ENCODE data around the gene ALDH1A2. TPM values are rescaled to one million over a fixed set of nuclear protein-coding genes. Genes with fewer than 3 reads are reported as not detected.

ALDH1A2 gene
- total RNA-seq, 1 donor from 2014 or later = 34.5 TPM

DNA sequence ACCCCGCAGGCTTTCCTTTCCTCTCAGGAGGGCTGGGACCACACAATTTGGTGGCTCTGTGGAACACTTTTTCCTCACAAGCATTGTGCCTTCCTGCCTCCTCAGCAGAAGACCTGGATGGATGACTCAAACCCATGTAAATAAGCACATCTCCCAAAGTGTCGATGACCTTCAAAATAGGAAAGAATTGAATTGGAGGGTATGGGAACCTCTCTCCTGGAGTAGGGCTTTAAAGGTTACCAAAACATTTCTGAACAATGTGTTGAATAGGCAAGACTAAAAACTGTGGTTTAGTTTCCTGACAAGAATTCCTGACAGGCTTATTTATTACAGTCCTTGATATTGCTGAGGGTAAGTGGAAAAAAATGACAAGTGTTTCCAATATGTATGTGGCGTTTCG, 118.2 kb downstream of the ALDH1A2 start:
- DNase-seq (ENCODE audit: low read depth in 2 of 2) = peak in 1 of 2 donors; percentile 26

- no peak for DNase-seq (ENCODE audit: low read depth in 2 of 2)
These were observed 118.9 kb downstream of the ALDH1A2 start for GRCh38 chr15:57946491-57947048.

DNA sequence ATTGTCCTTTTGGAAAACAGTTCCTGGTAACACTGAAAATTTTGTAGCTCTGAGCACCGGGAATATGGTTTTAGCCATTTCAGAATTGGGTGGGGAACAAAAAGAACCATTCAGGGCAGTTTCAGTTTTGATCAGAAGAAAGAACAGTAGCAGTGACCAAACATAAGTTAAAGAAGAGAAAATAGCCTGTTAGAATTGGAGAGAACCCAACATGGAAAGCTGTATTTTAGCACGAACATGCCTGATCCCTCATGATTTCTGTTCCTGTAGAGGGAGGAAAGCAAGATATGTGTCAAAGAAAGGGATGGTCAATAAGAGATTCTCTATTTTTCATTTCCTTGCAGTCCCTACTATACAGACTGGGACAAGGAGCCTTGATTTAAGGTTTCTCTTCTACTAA, 119.9 kb downstream of the ALDH1A2 start:
- DNase-seq (ENCODE audit: low read depth in 2 of 2) = no peak

DNA sequence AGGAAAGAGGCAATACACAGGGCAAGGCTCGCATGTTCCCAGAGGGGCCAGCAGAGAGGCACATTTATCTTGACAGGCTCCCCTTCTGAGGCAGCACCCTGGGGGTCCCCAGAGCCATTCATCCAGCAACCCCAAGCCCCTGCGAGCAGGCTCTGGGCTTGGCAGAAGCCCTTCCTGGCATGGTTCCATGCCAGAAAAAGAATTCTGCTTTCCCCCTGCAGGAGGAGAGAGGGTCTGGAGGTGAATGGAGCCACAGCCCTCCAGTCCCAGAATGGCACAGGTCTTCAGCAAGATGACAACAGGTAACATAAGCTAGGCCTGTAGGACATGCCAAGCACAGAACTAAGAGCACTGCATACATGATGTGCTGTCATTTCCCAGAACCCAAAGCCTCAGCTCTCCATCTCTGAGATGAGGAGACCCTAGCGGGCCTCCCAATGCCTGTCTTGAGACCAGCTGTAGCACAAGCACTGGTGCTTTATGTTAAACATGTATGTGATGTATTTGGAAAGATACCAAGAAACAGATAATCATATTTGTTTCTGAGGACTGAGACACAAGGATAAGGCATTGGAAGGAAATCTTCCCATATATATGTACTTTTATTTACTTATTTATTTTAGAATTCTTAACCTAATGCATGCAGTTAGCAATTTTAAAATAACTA, 121.6 kb downstream of the ALDH1A2 start:
- DNase-seq (ENCODE audit: low read depth in 2 of 2) = no peak

GRCh38 chr15:57943171-57943570, 122.3 kb downstream of the ALDH1A2 start:
- DNase-seq (ENCODE audit: low read depth in 2 of 2) = no peak

- no peak for DNase-seq (ENCODE audit: low read depth in 2 of 2)
These were observed 123.7 kb downstream of the ALDH1A2 start for GRCh38 chr15:57941816-57942215.

DNA sequence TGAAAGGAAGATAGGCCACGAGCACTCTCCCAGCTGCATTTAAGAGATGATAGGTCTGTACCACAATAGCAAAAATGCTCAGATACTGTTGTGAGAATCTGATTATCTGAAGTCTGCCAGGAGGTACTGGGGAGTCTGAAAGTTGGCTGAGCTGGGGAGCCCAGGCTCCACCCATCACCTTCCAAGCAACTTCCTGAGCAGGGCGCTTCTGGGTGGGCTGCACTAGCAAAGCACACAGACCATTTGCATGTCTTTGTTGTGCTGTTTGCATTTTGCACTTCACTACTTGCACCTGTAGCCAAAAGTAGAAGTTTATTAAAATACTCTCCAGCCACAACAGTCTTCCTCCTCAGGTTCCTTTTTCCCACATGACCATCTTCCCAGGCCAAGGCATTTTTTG, 133.2 kb downstream of the ALDH1A2 start:
- DNase-seq (ENCODE audit: low read depth in 2 of 2) = no peak

DNA sequence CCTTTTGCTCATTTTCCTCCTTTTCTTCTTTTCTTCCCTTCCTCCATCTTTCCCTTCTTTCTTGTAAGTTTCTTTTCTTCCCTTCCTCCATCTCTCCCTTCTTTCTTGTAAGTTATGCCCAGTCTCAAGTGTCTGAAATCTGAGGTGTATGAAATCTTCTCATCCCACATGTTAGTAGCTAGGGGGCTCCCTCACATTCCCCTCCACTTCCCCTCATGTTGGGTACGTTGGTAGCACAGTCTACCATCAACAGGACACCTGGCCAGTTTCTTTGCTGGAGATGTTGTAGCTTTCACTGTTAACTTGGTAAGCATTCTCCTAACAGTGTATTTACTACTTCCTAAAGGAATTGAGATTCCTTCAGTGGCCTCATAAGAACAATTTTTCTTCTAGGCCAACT, 133.9 kb downstream of the ALDH1A2 start:
- no peak for DNase-seq (ENCODE audit: low read depth in 2 of 2)

DNA sequence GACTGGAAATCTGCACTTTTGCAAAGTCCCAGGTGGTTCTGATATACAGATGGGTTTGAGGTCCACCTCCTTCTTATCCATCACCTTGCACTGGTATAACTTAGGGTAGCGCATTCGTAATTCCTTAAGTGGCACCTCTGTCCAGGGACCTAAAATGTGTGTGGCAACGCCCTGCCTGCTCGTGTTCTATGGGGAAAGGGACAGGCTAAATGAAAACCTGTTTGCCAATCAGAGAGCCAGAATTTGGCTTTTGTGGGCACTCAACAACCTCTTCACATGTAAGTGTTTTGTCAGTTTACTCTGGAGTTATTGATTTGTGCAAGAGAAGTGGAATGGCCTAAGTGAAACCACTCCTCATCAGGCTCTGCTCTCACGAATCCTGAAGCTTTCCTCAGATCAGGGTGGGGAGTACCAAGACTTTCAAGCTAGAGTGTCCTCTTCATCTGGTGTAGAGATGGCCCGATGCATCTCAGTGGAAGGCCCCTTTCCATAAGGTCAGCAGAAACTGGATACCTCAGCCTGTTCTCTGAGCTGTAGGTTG, 138.3 kb downstream of the ALDH1A2 start:
- no peak for DNase-seq (ENCODE audit: low read depth in 2 of 2)

- no peak for DNase-seq (ENCODE audit: low read depth in 2 of 2)
These were observed 139.9 kb downstream of the ALDH1A2 start for GRCh38 chr15:57925650-57926049.

DNA sequence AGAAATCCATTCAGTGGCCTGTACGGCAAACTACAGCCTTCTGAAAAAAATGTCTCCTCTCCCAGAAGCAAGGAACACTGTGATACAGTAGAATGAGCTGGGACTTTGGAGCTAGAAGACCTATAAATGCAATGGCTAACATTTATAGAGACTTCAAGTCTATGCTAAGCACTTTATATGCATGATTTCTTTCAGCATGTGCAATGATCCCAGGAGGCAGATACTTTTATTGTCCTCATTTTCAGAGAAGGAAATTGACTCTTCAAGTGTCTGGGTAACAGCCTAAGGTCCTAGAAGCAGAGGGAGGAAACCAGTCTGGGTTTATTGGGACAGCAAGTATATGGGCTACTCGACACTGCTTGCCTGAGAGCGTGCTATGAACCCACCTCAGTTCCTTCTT, 140.9 kb downstream of the ALDH1A2 start:
- no peak for DNase-seq (ENCODE audit: low read depth in 2 of 2)

GRCh38 chr15:57923750-57924149, 141.8 kb downstream of the ALDH1A2 start:
- peak in 1 of 2 donors; percentile 53 for DNase-seq (ENCODE audit: low read depth in 2 of 2)

- DNase-seq (ENCODE audit: low read depth in 2 of 2) = peak; percentile 71 to 92
These were observed 142.2 kb downstream of the ALDH1A2 start for GRCh38 chr15:57923306-57923705.

DNA sequence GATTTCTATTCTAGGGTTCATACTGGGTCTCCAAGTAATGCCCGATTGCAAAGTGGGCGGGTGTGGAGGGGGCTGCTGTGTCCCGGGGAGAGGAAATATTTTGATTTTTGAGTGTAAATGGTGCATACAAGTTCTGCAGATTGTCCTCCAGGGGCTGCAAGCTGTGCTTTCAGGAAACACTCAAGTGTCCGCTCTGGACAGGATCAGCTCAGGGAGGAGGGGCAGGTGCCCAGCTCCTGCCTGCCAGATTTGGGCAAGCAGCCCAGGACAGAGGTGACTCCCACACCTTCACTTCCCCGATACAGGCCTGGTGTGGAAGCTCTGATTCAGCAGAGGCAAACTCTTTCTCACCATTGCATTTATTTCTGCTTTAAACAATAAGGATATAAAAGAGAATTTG, 142.7 kb downstream of the ALDH1A2 start:
- peak; percentile 47 to 92 for DNase-seq (ENCODE audit: low read depth in 2 of 2)

DNA sequence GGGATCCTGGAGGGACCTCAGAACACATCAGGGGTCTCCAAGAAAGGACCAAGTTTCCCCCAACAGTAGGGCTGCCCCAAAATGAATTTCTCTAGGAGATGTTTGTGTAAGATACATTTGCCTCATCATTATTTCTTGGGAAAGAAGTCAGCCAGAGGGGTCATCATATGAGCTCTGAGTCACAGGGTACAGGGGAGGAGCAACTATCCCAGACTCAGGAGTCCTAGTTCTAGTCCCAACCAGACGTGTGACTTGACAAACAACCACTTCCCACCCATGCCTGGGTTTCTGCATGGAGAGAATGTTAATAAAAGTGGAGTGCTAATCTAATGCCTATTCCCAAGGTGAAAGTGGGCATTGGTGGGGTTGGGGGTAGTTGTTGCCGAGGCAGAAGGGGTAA, 144.1 kb downstream of the ALDH1A2 start:
- DNase-seq (ENCODE audit: low read depth in 2 of 2) = peak in 1 of 2 donors; percentile 28

GRCh38 chr15:57920911-57921310, 144.6 kb downstream of the ALDH1A2 start:
- peak; percentile 23 to 24 for DNase-seq (ENCODE audit: low read depth in 2 of 2)

GRCh38 chr15:57919754-57920153, 145.8 kb downstream of the ALDH1A2 start:
- DNase-seq (ENCODE audit: low read depth in 2 of 2) = no peak

GRCh38 chr15:57917998-57918397, 147.5 kb downstream of the ALDH1A2 start:
- DNase-seq (ENCODE audit: low read depth in 2 of 2) = no peak

DNA sequence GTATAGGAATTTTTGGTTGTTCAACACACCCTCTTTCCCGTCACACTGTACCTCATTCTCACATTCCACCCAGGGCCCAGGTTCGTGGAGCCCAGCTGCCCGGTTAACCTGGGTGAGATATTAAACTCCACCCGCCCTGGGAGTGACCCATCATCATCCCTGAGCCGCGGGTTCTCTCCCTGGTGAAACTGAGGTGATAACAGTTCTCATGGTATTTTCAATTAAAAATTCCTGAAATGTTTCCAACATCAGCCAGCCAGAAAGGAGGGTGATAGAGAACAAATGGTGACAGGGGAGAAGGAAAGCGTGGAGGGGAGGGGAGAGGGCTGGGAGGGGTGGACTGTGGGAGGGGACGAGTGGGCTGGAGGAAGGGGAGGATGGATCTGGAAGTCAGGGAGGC, 148.8 kb downstream of the ALDH1A2 start:
- peak in 1 of 2 donors; percentile 60 for DNase-seq (ENCODE audit: low read depth in 2 of 2)

- DNase-seq (ENCODE audit: low read depth in 2 of 2) = no peak
These were observed 149.5 kb downstream of the ALDH1A2 start for GRCh38 chr15:57915827-57916531.

DNA sequence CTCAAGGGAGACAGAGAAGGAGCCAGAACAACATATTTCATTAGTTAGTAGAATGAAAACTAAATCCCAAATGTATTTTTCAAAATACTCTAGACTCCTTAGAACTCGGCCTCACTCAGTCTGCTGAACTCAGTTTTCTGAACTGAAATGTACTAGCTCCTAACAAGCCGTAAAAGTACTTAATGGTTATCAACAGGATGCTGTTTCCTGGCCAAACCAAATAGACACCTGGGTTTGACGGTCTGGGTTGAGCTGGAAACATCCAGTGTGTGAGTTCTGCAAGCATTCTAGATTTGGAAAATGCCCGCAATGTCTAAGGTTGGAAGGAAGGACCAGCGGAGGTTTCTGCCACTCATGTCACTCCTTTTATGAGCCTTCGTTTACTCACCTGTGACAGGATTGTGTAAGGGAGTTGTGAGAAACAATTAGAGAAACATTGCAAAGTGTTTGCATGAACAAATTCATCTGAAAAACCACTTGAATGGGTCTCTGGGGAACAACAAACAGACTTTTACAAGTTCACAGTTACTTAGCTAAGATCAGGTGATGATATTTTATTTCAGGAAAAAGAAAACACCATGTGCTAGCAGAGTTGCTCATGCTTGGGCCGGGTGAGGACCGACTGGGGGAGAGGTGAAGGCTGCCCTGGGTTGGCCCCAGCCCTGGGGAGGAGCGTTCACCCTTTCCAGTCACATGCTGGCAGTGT, 151.0 kb downstream of the ALDH1A2 start:
- DNase-seq (ENCODE audit: low read depth in 2 of 2) = peak in 1 of 2 donors; percentile 67

DNA sequence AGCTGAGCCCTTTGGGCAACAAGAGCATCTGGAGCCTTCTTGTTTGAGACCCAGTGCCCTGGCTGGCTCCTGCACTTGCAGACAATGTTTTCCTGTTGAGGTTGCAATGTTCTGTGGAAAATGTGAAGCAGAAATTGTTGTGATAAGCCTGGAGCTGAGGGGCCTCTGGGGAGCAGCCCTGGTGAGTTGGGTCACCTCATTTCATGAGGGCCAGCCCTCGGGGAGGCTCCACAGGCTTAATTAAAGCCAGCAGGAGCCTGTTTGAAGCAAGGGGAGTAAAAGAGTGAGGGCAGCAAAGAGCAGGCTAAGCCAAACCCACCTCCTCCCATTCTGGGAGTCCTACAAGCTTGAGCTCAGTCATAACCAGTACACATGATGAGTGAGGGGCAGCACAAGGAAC, 154.3 kb downstream of the ALDH1A2 start:
- DNase-seq (ENCODE audit: low read depth in 2 of 2) = peak in 1 of 2 donors; percentile 27
